Fibroblast of the aortic adventitia (primary cell): ENCODE data around the gene SEC24D. TPM values are rescaled to one million over a fixed set of nuclear protein-coding genes. Genes with fewer than 3 reads are reported as not detected.

Experiments
- DNase-seq: peaks from one replicate; pipeline ENCODE4 v3.0.0-alpha.2; 2010; ENCODE audit warnings: low read depth
- H3K4me3 ChIP-seq: 2 replicates; pipeline ENCODE4 v1.5.1; 2011; ENCODE audit warnings: low read depth, mild to moderate bottlenecking, control low read depth, low read length, moderate library complexity
- total RNA-seq: library from RNA; depleted of rRNA; stranded (reverse); fragments of >200 nt; gene quantifications from 2 replicates; pipeline ENCODE4 v1.2.3, GENCODE V29; 2012; ENCODE audit warnings: low replicate concordance
- TF ChIP-seq, protein P1 (sequence below): IDR thresholded peaks from 2 replicates; pipeline ENCODE4 v1.5.1; 2011; ENCODE audit warnings: mild to moderate bottlenecking, low read length, control low read depth, inconsistent platforms; ENCODE audit not compliant: insufficient read depth

The SEC24D gene
- total RNA-seq, 1 donor: 149 TPM

DNA sequence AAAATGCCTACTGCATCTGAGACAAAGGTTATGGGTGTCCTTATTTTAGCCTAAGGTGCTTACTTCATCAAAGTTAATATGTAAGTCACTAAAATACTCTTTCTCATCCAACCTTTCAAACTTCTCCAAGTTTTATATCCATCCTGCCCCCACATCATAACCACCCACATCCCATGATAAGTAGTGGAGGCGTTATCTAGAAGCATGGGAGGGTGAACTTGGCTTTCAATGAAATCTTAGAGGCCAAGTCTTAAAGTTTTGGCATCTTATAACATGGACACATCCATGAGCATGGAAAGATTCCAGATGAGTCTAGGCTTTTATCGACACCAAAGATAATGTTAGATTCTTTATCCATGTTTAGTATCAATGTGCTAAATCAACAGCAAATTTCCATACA is 22.9 kb upstream of the SEC24D start:
- H3K4me3 ChIP-seq: no peak overlapping the region
- DNase-seq: peak; percentile 73
- TF ChIP-seq, protein P1, sequence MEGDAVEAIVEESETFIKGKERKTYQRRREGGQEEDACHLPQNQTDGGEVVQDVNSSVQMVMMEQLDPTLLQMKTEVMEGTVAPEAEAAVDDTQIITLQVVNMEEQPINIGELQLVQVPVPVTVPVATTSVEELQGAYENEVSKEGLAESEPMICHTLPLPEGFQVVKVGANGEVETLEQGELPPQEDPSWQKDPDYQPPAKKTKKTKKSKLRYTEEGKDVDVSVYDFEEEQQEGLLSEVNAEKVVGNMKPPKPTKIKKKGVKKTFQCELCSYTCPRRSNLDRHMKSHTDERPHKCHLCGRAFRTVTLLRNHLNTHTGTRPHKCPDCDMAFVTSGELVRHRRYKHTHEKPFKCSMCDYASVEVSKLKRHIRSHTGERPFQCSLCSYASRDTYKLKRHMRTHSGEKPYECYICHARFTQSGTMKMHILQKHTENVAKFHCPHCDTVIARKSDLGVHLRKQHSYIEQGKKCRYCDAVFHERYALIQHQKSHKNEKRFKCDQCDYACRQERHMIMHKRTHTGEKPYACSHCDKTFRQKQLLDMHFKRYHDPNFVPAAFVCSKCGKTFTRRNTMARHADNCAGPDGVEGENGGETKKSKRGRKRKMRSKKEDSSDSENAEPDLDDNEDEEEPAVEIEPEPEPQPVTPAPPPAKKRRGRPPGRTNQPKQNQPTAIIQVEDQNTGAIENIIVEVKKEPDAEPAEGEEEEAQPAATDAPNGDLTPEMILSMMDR: no peak

DNA sequence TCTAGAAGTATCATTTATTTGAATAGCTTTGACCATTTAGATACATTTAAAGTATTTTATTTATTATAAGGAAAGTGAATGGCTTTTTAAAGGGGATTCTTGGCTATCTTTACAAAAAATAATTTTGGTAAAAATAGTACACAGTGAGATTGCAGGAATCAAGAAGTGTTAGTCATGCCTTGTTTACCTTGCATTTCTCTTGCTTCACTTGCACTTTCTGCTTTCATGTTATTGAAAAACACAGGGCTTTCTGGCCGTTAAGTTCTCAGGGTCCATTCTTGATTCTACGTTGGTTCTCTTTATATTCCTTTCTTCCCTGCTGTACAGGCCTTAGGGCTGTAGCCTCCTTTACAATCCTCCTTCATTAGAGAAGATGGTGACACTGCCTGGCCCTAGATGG is 21.8 kb upstream of the SEC24D start:
- DNase-seq: no peak
- H3K4me3 ChIP-seq: no peak overlapping the region
- TF ChIP-seq, protein P1: no peak

DNA sequence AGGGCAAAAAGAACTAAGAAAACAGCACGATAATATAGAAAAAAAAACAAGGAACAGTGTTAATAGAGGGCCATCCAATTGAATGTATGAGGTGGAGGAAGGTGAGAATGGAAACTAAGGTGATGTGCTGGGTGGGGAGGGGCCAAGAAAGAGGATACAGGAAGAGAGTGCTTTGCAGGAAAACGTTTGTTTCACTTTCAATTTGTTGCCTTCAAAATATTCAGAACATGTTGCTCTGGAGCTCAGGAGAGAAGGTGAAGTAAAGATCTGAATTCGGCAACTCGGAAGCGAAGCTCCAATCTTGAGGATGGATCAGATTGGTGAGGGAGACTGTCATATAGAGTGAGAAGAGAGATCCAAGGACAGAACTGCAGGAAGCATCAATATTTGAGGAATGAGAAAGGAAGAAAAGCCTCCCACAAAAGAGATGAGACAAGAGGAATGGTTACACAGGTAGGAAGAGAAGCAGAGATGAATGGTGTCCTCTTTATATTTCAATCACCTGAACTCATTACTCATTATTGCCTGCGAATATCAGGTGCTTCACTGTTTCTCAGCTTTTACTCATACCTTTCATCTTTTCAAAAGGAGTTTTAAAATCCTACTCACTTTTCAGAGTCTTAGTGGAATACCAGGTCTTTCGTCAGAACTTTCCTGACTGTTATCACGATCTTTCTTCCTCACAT is 14.7 kb upstream of the SEC24D start:
- TF ChIP-seq, protein P1: no peak
- peak overlapping the region; percentile 54 for H3K4me3 ChIP-seq
- DNase-seq: peak; percentile 27

DNA sequence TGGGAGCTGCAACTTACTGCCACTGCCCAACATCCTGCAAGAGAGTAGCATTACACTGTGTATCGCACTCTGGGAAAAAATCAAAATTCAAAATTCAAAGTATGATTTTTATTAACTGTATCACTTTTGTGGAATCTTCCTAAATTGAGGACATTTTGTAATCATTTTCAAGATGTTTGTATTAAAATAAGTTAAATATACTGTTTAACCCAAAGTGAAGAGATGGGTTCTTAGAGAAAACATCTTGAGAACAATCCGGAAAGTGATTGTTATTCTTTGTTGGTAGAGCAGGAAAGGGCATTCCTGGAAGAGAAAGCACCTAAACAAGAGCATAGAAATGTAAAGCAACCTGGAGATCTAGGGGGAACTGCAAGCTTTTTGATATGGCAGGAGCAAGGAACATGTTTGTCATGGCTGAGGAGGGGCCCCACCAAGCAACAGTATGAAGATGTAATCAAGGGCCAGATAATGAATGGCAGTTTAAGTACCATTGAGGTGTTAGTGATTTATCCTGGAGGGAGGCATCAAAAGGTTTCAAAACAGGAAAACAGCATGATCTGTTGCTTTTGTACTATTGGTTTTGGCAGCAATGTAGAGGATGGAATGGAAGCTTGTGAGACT is 14.1 kb upstream of the SEC24D start:
- no peak for DNase-seq
- peak overlapping the region; percentile 54 for H3K4me3 ChIP-seq
- TF ChIP-seq, protein P1: no peak

DNA sequence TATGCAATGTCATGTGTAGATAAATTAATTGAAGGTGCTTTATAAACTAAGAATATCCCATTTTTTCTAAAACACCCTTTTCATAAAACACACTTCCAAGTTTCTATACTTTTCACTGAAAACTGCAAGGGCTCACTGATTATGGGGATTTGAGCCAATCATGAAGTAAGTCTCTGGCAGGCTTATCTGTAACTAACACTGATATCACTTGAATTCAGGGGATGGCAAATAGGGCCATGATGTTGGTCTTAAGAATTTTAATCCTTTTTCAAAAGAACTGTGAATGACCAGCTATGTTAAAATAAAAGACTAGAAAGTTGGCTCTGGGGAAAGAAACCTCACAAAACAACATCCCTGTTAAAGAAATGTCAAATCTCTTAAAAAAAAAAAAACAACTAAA is 13.0 kb upstream of the SEC24D start:
- no peak for DNase-seq
- TF ChIP-seq, protein P1: no peak
- no peak overlapping the region for H3K4me3 ChIP-seq

DNA sequence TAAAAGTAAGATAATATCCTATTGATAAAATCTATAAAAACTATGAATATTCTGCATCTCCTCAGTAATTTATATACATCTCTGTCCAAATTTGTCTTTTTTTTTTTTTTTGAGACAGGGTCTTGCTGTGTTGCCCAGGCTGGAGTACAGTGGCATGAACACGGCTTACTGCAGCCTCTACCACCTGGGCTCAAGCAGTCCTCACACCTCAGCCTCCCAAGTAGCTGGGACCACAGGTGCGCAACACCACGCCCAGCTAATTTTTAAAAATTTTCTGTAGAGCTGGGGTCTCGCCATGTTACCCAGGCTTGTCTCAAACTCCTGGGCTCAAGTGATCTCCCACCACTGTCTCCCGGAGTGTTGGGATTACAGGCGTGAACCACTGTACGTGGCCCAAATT is 12.3 kb upstream of the SEC24D start:
- DNase-seq: no peak
- TF ChIP-seq, protein P1: no peak
- H3K4me3 ChIP-seq: no peak overlapping the region
